Occipital lobe (tissue), 2 donors: ENCODE data around the gene PSORS1C1. TPM values are rescaled to one million over a fixed set of nuclear protein-coding genes. Genes with fewer than 3 reads are reported as not detected.
"Not testable (repeated sequence)": the region's sequence is repeated elsewhere in the genome, so short reads cannot be mapped to it uniquely, and the experiment has no call there.

ENCODE experiments used
- DNase-seq: peaks from one replicate; lab custom pipeline; 2025; lab: John Stamatoyannopoulos, UW
- total RNA-seq: library from RNA; depleted of rRNA; stranded (reverse); fragments of >200 nt; gene quantifications from one replicate; pipeline ENCODE4 v1.2.3, GENCODE V29; 2014

Gene PSORS1C1
- not detected for total RNA-seq

DNA sequence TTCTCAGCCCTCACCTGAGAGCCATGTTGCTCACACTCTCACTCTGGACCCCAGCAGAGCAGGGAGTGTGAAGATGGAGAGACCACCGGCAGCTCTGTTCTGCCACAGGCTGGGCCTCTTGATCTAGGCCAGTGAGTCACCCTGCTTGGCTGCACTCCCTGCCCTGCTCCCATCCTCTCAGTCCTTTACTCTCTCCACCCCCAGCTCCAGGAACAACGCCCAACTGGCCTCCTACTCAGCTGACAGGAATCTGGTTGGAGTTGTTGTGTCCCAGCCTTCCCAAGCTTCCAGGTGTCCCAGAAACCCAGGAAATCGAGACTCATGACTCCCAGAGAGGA lies at the start of gene PSORS1C1:
TSS of gene PSORS1C1 (plus strand) at position 260 of the 338 bp plus-strand sequence. CDS start 14,833 bp downstream, outside the sequence.
- peak; percentile 63 for DNase-seq

DNA sequence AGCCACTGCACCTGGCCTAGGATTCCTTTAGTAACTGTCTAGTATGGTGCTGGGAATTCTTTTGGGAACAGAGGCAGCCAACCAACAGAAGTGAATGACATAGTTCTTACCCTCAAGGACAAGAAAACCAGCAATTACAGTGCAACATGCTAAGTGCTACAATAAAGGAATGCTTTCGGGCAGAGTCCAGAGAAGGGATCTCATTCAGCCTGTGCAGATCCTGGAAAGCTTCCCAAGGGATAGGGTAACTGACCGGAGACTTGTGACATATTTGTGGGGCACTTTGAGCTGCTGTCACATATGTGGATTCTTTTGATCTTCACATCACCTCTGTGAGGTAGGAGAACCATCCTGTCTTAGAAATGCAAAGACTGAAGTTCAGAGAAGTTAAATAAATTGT lies 49.0 kb upstream of the PSORS1C1 start:
- no peak for DNase-seq

- DNase-seq, result not testable (repeated sequence)
Measured at GRCh38 chr6:31067028-31067427, 47.6 kb upstream of the PSORS1C1 start.

DNA sequence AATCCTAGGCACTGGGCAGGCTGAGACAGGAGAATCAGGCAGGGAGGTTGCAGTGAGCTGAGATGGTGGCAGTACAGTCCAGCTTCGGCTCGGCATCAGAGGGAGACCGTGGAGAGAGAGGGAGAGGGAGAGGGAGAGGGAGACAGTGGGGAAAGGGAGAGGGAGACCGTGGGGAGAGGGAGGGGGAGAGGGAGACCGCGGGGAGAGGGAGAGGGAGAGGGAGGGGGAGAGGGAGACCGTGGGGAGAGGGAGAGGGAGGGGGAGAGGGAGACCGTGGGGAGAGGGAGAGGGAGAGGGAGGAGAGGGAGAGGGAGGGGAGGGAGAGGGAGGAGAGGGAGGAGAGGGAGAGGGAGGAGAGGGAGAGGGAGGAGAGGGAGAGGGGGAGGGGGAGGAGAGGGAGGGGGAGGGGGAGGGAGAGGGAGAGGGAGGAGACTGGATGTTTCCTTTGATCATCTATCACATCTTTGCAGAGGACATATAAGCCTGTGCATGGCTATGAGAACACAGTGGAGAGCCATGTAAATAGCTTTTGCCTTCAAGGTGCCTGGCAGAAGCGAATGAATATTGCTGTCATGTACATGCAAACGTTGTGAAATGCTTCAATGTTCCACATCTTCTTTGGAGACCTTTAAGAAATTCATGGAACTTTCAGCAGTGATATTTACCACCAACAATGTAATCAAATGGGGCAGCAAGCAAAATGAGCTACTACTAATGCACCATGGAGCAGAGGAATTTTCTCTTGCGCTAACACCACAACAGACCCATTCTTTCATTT lies 46.5 kb upstream of the PSORS1C1 start:
- DNase-seq, result peak; percentile 20

GRCh38 chr6:31068669-31069340 lies 45.8 kb upstream of the PSORS1C1 start:
- peak; percentile 77 for DNase-seq

GRCh38 chr6:31070711-31071197 lies 43.8 kb upstream of the PSORS1C1 start:
- peak; percentile 58 for DNase-seq

DNA sequence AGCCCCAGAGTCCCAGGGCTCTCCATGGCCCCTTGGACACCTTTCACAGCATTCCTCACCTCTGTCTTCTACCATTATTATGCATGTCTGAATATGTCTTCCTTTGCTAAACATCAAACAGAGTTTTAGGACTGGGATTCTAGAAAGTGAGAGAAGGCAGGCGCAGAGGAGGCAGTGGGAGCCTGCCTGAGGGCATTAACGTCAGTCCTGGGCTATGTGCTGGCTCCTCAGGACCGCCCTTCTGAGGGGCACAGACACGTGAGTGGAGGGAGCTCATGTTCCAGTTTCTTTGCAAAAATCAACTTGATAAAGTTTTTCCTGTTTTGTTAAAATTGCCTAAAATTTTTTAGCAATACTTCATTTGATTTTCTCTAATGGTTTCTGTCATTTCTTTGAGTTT lies 40.2 kb upstream of the PSORS1C1 start:
- DNase-seq, result no peak

GRCh38 chr6:31075528-31075927 lies 39.1 kb upstream of the PSORS1C1 start:
- no peak for DNase-seq

GRCh38 chr6:31076611-31077010 lies 38.0 kb upstream of the PSORS1C1 start:
- DNase-seq, result no peak

- DNase-seq, result peak; percentile 45
Measured at GRCh38 chr6:31079656-31080261, 34.8 kb upstream of the PSORS1C1 start.

- no peak for DNase-seq
Measured at GRCh38 chr6:31081872-31082271, 32.7 kb upstream of the PSORS1C1 start.

DNA sequence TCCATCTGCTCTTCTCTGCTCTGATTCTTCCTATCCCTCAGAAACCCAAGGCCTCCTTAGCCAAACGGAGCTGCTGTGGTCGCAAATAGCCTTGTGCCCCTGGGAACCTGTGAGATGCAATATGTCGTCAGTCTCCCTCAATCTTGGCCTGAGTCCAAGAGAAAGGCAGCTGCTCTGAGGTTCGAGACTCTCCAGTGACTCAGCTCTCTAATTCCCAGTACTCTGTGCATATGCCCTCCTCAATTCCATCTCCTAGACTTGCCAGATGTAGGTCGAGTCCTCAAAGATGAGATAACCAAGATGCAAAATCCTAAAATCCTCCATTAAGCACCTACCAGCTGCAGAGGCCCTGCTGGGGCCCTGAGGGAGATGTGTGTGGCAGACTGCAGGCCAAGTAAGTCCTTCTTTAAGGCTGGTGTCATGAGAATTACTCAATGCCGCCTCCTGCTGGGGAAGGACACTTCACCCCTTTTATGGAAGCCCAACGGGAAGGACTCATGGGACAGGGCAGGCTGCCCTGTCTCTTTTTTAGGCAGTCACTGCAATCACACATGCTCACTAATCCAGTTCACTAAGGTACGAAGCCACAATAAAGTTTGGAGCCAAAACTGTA lies 30.8 kb upstream of the PSORS1C1 start:
- DNase-seq, result no peak

GRCh38 chr6:31086788-31087440 lies 27.7 kb upstream of the PSORS1C1 start:
- no peak for DNase-seq

DNA sequence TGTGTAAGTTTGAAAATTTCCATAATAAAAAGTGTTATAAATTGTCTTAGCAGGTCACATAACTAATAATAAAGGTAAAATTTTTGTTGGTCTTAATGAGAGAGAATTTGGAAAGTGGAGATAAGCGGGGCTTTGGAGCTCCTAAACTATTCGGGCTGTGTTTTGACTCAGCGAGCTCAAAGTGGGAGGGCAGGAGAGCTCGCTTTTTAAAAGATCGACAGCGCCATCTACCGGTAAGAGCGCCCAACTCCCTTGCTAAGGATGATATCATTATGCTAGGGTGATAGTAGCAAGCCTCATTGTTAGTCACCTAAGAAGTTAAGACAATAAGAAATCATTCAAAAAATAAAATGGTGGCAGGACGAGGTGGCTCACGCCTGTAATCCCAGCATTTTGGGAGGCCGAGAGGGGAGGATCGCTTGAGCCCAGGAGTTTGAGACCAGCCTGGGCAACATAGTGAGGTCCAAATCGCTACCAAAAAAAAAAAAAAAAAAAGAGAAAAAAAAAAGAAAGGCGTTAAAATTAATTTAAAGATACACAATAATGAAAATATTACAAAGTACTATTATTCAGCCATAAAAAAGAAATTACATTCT lies 27.0 kb upstream of the PSORS1C1 start:
- DNase-seq, result peak; percentile 70

DNA sequence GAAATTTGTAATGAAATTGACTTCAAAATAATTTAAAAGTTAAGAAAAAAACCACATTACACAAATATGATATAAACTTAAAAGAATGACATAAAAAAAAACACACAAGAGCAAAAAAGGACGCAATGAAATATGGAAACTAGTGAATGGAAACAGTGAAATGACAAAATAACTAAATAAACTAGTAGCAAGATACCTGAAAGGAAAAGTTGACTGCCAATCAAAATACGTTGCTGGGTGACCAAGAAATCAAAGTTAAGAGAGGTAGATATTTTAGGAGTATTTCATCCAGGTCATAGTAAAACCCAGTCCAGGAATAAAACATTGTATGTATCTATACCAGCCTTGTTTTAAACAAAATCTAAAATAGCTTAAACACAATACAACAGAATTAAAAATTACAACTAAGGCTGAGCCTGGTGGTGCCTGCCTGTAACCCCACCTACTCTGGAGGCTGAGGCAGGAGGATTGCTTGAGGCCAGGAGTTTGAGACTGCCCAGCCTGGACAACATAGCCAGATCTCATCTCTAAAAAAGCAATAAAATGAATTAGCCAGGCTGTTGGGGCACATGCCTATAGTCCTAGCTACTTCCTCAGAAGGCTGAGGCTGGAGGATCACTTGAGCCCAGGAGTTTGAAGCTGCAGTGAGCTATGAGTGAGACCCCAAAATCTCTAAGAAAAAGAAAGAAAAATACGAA lies 24.2 kb upstream of the PSORS1C1 start:
- DNase-seq, result no peak

GRCh38 chr6:31090973-31091364 lies 23.6 kb upstream of the PSORS1C1 start:
- DNase-seq, result no peak

DNA sequence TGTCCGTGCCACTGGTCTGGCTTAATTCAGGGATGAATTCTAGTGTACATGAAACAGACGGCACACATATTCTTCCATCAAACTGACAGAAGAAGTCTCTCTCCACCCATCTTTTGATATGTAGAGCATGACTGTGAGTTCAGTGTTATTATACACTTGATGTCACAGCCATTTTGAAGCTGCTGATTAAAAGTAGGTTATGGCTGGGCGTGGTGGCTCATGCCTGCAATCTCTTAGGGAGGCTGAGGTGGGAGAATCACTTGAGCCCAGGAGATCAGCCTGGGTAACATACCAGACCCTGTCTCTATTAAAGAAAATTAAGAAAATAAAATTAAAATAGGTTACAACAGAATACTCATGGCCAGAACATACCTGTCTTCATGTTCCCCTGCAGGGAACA lies 22.9 kb upstream of the PSORS1C1 start:
- DNase-seq, result no peak

- DNase-seq, result no peak
Measured at GRCh38 chr6:31092238-31092637, 22.4 kb upstream of the PSORS1C1 start.

DNA sequence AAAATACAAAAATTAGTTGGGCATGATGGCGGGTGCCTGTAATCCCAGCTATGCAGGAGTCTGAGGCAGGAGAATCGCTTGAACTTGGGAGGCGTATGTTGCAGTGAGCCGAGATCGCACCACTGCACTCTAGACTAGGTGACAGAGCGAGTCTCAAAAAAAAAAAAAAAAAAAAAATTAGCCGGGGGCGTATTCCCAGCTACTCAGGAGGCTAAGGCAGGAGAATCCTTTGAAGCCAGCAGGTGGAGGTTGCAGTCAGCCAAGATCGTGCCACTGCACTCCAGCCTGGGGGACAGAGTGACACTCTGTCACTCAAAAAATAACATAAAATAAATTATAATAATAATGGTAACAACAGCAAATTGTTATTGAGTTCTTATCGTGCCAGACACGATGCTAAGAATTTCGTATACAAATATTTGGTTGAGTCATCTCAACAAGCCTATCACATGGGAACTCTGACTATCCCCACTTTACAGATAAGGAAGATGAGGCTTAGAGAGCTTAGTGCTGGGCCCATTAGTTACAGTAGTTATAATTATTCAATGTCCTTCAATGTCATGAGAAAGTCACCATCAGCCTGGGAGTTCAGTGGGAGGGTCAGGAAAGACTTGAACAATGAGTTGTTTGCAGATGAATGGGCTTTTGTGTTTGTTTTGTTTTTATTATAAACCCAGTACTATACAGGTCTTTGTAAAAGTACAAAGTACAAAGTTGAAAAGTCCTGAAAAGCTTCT lies 21.7 kb upstream of the PSORS1C1 start:
- no peak for DNase-seq

DNA sequence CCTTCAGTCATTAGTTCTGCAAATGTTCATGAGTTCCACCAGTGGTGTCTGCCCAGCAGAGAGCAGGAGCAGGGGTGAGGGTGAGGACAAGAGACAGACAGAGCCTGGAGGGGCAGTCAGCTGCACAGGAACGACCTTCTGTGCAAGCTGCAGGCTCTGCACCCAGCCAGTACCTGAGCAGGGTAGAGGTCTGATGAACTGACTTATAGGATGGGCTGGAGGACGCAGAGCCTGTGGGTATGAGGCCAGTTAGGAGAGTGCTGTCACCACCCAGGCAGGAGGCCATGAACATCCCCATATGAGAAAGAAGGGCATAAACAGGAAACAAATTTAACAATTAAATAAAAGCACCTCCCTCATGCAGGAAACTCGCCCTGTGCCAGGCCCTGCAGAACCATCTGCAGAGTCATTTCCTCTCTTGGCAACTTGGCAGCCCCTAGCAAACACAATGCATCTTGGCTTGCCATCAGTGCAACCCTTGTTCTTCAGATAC lies 20.2 kb upstream of the PSORS1C1 start:
- no peak for DNase-seq
